ENCODE measurements around the gene IPO7.

DNA sequence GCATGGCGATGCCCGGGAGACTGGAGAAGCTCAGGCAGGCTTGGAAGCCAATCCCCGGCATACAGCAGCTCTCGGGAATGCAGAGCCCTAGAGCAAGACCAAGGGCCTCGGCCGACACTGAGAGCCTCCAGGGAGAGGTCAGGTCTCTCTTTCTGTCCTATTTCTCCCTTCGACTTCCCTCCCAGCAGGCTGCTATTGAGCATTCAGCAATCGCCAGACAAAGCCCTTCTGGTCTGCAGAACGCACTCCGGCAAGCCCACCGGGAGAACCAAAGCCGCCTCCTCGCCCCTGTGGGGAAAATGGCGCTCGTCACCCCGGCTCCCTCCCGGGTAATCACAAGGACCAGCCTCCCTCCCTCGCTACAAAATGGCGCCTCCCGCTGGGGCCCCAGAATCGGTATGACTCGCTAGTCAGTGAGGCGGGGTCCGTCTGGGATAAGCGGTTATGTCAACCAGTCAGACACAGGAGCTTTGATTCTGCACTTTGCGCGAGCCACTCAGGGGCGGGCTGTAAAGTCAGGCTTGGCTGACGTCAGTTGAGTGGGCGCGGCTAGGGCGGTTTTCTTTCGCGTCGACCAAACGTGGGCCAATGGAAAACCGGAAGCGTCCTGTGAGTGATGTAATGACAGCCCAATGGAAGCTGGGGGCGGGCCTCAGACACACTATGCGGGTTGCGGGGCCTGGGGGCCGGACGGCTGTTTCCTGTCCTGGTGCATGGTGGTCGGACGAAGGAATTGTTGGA lies 76.0 kb downstream of the IPO7 start, which contains the start of gene ZNF143:
- TF ChIP-seq, protein P1, sequence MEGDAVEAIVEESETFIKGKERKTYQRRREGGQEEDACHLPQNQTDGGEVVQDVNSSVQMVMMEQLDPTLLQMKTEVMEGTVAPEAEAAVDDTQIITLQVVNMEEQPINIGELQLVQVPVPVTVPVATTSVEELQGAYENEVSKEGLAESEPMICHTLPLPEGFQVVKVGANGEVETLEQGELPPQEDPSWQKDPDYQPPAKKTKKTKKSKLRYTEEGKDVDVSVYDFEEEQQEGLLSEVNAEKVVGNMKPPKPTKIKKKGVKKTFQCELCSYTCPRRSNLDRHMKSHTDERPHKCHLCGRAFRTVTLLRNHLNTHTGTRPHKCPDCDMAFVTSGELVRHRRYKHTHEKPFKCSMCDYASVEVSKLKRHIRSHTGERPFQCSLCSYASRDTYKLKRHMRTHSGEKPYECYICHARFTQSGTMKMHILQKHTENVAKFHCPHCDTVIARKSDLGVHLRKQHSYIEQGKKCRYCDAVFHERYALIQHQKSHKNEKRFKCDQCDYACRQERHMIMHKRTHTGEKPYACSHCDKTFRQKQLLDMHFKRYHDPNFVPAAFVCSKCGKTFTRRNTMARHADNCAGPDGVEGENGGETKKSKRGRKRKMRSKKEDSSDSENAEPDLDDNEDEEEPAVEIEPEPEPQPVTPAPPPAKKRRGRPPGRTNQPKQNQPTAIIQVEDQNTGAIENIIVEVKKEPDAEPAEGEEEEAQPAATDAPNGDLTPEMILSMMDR (conservative IDR thresholded peaks at IDR 0.05; ENCODE audit: low read length), result no peak
- no peak for TF ChIP-seq EZH2phosphoT487 (IDR thresholded peaks at IDR 0.05; ENCODE audit: borderline replicate concordance)
